Activated CD8-positive, alpha-beta memory T cell treated with anti-CD3 and anti-CD28 coated beads, Interleukin-2, amount 50 U/mL, for 48 hours (primary cell): ENCODE results near the gene ESPL1.

Experiments used
- DNase-seq: peaks from one replicate; pipeline ENCODE4 v3.0.0-alpha.2; 2020

ESPL1 gene

GRCh38 chr12:53267999-53268629 is at the start of gene ESPL1:
TSS of gene ESPL1 (plus strand) at chr12:53268299. CDS start at chr12:53268767, 468 bp downstream.
- peak; percentile 92 for DNase-seq

GRCh38 chr12:53218551-53219291 is 49.4 kb upstream of the ESPL1 start:
- DNase-seq: peak; percentile 54

DNA sequence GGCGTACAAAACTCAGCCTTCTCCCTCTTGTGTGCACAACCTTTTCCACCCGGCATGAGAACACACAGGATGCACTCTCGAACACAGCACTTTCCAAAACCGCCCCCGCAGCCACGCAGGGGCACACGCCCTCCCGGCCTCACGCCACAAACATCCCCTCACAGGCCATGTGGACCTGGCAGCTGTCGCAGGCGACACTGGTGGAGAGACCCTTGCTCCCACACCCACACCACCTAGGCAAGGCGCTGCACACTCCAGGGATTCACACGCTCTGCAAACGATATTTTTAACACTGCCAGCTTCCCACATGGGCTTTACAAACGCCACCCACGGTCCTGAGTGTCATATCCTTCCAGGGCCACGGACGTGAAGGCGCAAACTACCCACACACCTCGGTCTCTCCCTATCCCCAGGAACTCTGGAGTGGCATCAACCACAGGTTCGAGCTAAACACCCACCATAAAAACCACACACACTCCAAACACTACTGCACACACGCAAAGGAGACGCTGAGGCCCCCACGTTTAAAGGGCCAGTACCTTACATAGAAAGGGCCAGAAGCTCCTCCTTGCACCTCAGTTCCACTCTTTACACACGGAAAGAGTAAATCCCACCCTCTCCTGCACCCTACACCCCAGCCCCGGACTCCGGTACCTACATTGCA is 48.7 kb upstream of the ESPL1 start:
- DNase-seq: peak; percentile 82

GRCh38 chr12:53219956-53220693 is 48.0 kb upstream of the ESPL1 start:
- DNase-seq: peak; percentile 88

GRCh38 chr12:53220694-53221202 is 47.4 kb upstream of the ESPL1 start:
- peak; percentile 90 for DNase-seq

- DNase-seq: peak; percentile 77
Observed at GRCh38 chr12:53221203-53222080, 46.7 kb upstream of the ESPL1 start.

GRCh38 chr12:53222170-53222721 is 45.9 kb upstream of the ESPL1 start:
- DNase-seq: no peak

DNA sequence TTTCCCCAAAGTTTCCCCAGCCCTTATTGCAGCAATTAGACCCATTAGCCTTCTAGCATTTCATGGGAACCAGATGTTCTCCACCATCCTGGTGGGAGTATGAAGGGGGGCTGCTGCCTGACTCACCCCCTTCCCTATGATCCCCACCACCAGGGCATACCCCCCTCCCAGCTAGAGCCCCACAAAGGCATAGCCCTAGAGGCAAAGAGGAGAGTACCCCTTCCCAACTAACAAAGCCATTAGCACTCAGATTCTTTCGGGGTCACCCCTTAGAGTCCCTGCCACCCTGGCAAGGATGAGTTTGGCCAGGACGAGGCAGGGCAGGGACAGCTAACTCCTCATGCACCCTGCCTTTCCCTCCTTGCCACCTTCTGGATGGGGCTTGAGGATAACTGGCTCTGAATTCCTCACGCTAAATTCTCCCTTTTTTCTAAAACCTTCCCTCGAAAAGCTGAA is 45.3 kb upstream of the ESPL1 start:
- DNase-seq: no peak

- no peak for DNase-seq
Observed at GRCh38 chr12:53223389-53224060, 44.6 kb upstream of the ESPL1 start.

- DNase-seq: no peak
Observed at GRCh38 chr12:53224061-53224896, 43.8 kb upstream of the ESPL1 start.

DNA sequence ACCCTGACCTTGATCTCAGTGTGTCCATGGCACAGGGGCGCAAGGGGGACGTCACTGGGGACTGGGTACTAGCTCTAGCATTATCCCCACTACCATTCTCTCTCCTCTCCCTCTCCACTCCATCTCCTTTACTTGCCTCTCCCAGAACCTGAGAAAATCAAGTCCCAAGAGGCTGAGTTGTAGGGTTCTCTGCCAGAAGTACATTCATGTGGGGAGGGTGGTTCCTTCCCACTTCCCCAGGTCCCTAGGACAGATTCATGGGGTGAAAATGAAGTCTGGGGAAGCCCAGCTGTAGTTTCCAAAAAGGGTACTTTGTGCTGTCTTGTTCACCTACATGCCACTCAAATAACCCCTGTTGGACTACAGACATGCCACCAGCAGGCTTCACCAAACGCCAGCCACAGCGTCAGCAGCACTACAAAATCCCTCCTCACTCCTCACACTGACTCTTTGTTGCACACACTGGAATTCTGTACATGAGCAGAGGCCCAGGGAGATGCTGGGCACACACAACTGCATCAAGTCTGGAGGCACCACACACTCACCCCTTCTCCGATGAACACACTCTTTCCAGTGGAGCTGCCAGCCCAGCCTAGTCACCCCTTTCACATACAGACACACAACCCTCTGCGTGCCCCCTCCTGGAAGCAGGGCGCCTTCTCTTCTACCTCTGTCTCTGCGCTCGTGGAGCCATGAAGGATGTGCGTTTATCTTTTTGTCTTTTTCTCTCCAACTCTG is 43.0 kb upstream of the ESPL1 start:
- no peak for DNase-seq

DNA sequence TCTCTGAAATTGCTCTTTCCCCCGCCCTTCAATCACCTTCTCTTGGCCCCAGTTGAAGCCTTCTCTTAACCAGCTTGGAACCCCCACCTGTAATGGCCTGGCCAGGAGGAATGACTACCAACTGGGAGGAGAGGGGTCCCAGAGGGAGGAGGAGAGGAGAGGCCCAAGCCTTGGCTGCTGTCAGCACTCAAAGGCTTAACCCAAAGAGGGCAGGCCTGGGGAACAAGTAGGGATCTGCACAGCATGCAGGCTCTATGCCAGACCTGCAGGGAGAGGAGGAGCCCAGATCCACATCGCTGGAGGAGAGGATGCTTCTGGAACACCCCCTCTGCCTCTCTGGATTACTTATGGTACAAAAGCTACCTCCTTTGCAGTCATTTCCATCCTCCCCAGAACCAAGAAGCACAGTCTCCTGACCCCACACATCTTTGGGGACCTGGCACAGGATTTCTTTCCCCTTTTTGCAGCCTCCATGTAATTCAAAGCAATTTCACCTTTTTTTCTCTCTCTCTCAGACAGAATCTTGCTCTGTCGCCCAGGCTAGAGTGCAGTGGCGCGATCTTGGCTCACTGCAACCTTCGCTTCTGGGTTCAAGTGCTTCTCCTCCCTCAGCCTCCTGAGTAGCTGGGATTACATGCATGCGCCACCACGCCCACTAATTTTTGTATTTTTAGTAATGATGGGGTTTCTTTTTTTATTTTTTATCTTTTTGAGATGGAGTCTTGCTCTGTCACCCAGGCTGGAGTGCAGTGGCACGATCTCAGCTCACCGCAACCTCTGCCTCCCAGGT is 42.3 kb upstream of the ESPL1 start:
- no peak for DNase-seq

DNA sequence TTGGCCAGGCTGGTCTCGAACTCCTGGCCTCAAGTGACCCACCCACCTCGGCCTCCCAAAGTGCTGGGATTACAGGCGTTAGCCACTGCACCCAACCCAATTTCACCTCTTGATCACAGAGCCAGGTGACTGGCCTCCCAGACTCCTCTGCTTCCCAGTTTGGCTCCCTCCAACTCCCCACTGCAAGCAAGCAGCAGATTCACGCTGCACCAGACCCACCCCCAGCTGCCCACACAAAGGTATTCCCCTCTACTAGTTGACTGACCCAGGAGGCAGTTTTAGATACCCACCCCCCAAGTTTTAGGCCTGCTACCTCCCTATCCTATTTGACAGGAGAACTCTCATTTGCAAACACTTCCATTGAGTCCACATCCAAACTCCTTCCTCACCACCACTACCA is 41.3 kb upstream of the ESPL1 start:
- no peak for DNase-seq

GRCh38 chr12:53227341-53227740 is 40.8 kb upstream of the ESPL1 start:
- DNase-seq: no peak

- DNase-seq: no peak
Observed at GRCh38 chr12:53227836-53228235, 40.3 kb upstream of the ESPL1 start.

GRCh38 chr12:53229454-53229853 is 38.6 kb upstream of the ESPL1 start:
- DNase-seq: no peak

- no peak for DNase-seq
Observed at GRCh38 chr12:53230108-53230845, 37.8 kb upstream of the ESPL1 start.

DNA sequence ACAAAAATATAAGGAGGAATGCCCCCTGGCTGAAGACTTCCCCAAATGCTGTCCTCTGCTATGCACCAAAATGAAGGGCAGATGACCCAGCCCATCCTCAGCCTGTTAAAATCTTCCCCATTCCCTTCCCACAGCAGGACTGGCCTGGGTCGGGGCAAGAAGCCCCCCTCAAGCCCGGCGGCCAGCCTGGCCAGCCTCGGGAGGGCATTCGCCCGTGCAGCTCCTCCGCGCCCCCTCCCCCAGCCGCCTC is 36.5 kb upstream of the ESPL1 start:
- DNase-seq: no peak
